NCI-H146 treated with DMSO at 0.1 percent for 48 hours (cell line): ENCODE results near the gene ARHGEF3.
"Not testable (repeated sequence)": the region's sequence is repeated elsewhere in the genome, so short reads cannot be mapped to it uniquely, and the experiment has no call there.

Source experiments
- DNase-seq: peaks from one replicate; lab custom pipeline; 2025; ENCODE audit not compliant: unreplicated experiment; lab: John Stamatoyannopoulos, UW

The ARHGEF3 gene

GRCh38 chr3:56775838-56776555 lies 25.8 kb downstream of the ARHGEF3 start:
- DNase-seq, result no peak

GRCh38 chr3:56775445-56775837 lies 26.3 kb downstream of the ARHGEF3 start:
- DNase-seq, result no peak

GRCh38 chr3:56773986-56774385 lies 27.8 kb downstream of the ARHGEF3 start:
- no peak for DNase-seq

- no peak for DNase-seq
Measured at GRCh38 chr3:56772952-56773938, 28.5 kb downstream of the ARHGEF3 start.

- DNase-seq, result no peak
Measured at GRCh38 chr3:56771376-56771775, 30.4 kb downstream of the ARHGEF3 start.

GRCh38 chr3:56769116-56769707 lies 32.5 kb downstream of the ARHGEF3 start:
- no peak for DNase-seq

- DNase-seq, result no peak
Measured at GRCh38 chr3:56764904-56765547, 36.7 kb downstream of the ARHGEF3 start.

GRCh38 chr3:56764184-56764583 lies 37.6 kb downstream of the ARHGEF3 start:
- DNase-seq, result no peak

GRCh38 chr3:56763233-56763632 lies 38.5 kb downstream of the ARHGEF3 start:
- no peak for DNase-seq

- no peak for DNase-seq
Measured at GRCh38 chr3:56762718-56763117, 39.0 kb downstream of the ARHGEF3 start.

GRCh38 chr3:56761887-56762651 lies 39.7 kb downstream of the ARHGEF3 start:
- DNase-seq, result no peak

GRCh38 chr3:56761023-56761422 lies 40.7 kb downstream of the ARHGEF3 start:
- no peak for DNase-seq

- no peak for DNase-seq
Measured at GRCh38 chr3:56759532-56759931, 42.2 kb downstream of the ARHGEF3 start.

- DNase-seq, result no peak
Measured at GRCh38 chr3:56758539-56758981, 43.2 kb downstream of the ARHGEF3 start.

GRCh38 chr3:56758042-56758441 lies 43.7 kb downstream of the ARHGEF3 start:
- DNase-seq, result not testable (repeated sequence)

- no peak for DNase-seq
Measured at GRCh38 chr3:56754741-56755417, 46.9 kb downstream of the ARHGEF3 start.

GRCh38 chr3:56753206-56753820 lies 48.4 kb downstream of the ARHGEF3 start:
- DNase-seq, result no peak

GRCh38 chr3:56751056-56751707 lies 50.6 kb downstream of the ARHGEF3 start:
- no peak for DNase-seq
